ENCODE data around the gene FOXC2.
A peak's percentile ranks its signal among the peaks of the same experiment; 100 is the strongest.

The FOXC2 gene

DNA sequence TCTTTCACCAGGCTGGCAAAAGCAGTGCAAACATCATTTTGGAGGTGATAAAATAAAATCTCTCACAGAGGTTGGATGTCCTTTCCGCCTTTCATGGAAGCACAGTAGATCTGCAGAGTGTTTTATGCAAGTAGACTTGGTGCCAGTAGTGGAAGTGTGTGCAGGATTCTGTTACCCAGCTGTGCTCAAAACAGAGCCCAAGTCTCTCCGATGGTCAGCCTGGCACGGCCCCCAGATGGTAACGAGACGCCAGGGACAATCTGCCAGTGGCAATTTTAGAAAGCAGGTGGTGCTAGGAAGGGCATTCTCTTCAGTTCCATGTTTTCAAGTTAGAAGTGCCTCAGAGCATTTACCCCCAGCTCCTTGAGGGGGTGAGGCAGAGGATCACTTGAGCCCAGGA lies 10.1 kb upstream of the FOXC2 start:
- DNase-seq (ENCODE audit: low read depth in 1 of 2, low spot score in 1 of 2) = no peak

- no peak for DNase-seq (ENCODE audit: low read depth in 1 of 2, low spot score in 1 of 2)
Measured at GRCh38 chr16:86557587-86557986, 9.0 kb upstream of the FOXC2 start.

DNA sequence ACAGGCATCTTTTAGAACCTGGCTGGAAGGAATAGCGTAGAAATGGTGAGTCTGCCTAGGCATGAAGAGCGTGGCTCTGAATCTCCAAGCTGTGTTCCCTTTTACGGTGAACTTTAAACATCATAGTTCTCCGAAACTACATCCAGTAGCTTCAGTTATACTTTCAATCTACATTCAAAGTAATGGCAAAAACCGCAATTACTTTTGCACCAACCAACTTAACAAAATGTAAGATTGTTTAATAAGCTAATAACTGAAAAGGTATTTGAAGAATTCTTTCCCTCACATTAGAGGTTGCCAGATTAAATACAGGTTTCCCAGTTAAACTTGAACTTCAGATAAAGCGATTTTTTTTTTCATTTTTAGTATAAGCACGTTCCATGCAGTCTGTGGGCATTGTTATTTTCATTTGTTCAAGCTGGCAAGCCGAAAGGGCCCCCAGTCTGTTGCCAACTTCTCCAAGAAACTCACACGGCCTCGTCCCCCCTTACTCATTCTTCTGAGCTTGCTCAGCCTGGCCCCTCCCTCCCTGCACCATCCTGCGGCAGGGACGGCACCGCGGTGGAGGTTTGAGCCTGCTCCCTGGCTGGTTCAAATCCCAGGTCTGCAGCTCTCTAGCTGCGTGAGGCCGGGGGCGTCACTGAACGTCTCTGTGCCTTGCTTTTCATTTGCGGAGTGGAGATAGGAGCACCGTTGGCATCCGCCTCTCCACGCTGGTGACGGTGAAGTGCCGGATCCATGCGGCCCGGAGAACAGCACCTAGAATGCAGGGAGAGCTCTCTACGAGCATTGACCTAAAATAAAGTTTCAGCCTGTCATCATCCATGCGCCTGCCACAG lies 8.1 kb upstream of the FOXC2 start:
- DNase-seq (ENCODE audit: low read depth in 1 of 2, low spot score in 1 of 2) = no peak

DNA sequence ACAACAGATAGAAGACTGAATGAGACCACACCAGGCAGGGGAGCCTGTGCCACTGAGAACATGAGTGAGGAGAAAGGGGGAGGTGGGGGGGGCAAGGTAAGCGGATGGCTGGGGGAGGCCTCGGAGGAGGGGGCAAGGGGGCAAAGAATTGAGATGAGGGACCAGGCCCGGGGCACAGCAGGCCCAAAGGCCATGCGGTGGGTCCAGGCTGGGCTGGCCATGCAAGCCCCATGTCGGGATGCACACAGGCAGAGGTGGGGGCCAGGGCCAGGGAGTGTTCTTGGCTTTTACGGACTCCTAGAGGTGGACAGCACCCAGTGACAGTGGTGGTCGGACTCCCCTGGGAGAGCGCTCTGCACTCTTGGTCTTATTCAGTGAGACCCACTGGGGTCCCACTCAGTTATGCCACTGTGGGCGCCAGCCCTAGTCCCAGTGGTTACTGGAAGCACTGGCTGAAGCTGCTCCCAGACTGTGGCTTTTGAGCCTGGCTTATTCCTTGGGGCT lies 6.8 kb upstream of the FOXC2 start:
- no peak for DNase-seq (ENCODE audit: low read depth in 1 of 2, low spot score in 1 of 2)

GRCh38 chr16:86562356-86562755 lies 4.3 kb upstream of the FOXC2 start:
- no peak for DNase-seq (ENCODE audit: low read depth in 1 of 2, low spot score in 1 of 2)

- DNase-seq (ENCODE audit: low read depth in 1 of 2, low spot score in 1 of 2) = peak; percentile 71 to 84
Measured at GRCh38 chr16:86563469-86564345, 2.9 kb upstream of the FOXC2 start.

GRCh38 chr16:86565181-86565631 lies 1.4 kb upstream of the FOXC2 start:
- DNase-seq (ENCODE audit: low read depth in 1 of 2, low spot score in 1 of 2) = no peak

GRCh38 chr16:86565644-86566511 lies 751 bp upstream of the FOXC2 start:
- no peak for DNase-seq (ENCODE audit: low read depth in 1 of 2, low spot score in 1 of 2)

GRCh38 chr16:86566966-86567700 lies 504 bp downstream of the FOXC2 start:
- DNase-seq (ENCODE audit: low read depth in 1 of 2, low spot score in 1 of 2) = no peak

DNA sequence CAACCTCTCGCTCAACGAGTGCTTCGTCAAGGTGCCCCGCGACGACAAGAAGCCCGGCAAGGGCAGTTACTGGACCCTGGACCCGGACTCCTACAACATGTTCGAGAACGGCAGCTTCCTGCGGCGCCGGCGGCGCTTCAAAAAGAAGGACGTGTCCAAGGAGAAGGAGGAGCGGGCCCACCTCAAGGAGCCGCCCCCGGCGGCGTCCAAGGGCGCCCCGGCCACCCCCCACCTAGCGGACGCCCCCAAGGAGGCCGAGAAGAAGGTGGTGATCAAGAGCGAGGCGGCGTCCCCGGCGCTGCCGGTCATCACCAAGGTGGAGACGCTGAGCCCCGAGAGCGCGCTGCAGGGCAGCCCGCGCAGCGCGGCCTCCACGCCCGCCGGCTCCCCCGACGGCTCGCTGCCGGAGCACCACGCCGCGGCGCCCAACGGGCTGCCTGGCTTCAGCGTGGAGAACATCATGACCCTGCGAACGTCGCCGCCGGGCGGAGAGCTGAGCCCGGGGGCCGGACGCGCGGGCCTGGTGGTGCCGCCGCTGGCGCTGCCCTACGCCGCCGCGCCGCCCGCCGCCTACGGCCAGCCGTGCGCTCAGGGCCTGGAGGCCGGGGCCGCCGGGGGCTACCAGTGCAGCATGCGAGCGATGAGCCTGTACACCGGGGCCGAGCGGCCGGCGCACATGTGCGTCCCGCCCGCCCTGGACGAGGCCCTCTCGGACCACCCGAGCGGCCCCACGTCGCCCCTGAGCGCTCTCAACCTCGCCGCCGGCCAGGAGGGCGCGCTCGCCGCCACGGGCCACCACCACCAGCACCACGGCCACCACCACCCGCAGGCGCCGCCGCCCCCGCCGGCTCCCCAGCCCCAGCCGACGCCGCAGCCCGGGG lies 1.3 kb downstream of the FOXC2 start:
- no peak for DNase-seq (ENCODE audit: low read depth in 1 of 2, low spot score in 1 of 2)

GRCh38 chr16:86568677-86569623 lies 2.3 kb downstream of the FOXC2 start:
- DNase-seq (ENCODE audit: low read depth in 1 of 2, low spot score in 1 of 2) = no peak

- no peak for DNase-seq (ENCODE audit: low read depth in 1 of 2, low spot score in 1 of 2)
Measured at GRCh38 chr16:86569701-86570447, 3.2 kb downstream of the FOXC2 start.

- no peak for DNase-seq (ENCODE audit: low read depth in 1 of 2, low spot score in 1 of 2)
Measured at GRCh38 chr16:86570558-86571529, 4.2 kb downstream of the FOXC2 start.

DNA sequence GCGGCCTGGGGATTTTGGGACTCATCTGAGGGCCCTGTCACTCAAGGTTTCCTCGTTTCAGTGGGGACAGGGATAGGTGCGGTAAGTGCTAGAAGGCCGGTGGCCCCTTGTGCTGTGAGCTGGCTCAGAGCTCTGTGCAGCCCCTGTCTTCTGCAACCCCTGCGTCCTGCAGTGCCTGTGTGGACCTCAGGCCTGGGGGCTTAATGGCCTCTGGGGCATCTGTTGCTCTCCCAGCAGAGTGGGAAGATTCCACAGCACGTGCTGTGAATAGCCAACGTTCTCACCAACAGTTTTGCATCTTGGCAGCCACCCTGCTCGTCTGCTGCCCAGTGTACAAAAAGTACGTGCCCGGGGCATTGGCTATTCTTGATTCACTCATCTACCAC lies 4.9 kb downstream of the FOXC2 start:
- no peak for DNase-seq (ENCODE audit: low read depth in 1 of 2, low spot score in 1 of 2)

DNA sequence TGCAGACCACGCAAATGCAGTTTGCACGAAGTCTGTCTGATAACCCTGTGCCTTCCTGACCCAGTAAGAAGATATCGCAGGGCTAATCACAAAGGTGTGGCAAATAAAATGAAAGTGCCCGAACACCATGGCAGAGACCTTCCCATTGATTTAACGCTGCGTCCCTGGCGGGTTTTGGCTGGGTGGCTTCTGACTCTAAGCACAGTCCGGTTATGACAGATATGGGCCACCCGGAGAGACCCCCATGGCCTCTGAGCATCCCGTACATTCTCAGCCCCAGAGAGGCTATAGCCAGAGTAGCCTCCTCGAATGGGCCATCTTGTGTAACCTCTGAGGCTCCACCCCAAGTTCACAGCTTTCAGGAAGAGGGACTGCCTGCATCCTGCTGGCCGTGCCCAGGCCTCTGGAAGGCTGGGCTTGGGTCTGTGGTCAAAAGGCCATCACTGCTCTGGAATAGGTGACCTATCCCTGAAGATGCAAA lies 5.5 kb downstream of the FOXC2 start:
- no peak for DNase-seq (ENCODE audit: low read depth in 1 of 2, low spot score in 1 of 2)

- no peak for DNase-seq (ENCODE audit: low read depth in 1 of 2, low spot score in 1 of 2)
Measured at GRCh38 chr16:86572606-86573005, 6.0 kb downstream of the FOXC2 start.
